RWPE1 (cell line): Measurements from ENCODE around the gene TCF7L1.

Experiments used
- CTCF ChIA-PET: fragments of 350-600 bp; sonication (Branson Sonifier 250); formaldehyde crosslinking; extraction: SDS; loops from one replicate; lab custom pipeline; 2021; lab: Yijun Ruan, JAX
- POLR2A ChIA-PET: fragments of 400-600 bp; formaldehyde crosslinking; extraction: SDS; loops from one replicate; lab custom pipeline; 2020; ENCODE audit warnings: antibody characterized with exemption; ENCODE audit not compliant: low non-redundant PET; lab: Yijun Ruan, JAX
- DNase-seq: peaks from one replicate; pipeline ENCODE4 v3.0.0; 2012; ENCODE audit warnings: low spot score
- H3K27ac ChIP-seq: fragments of 450-650 bp; 2 replicates; pipeline ENCODE4 v1.5.1; 2017
- CTCF ChIP-seq: fragments of 450-650 bp; conservative IDR thresholded peaks from 2 replicates; pipeline ENCODE4 v1.5.1; 2017; ENCODE audit warnings: low read depth, mild to moderate bottlenecking

TCF7L1 gene

GRCh38 chr2:85134896-85135659, 1.9 kb downstream of the TCF7L1 start:
- CTCF ChIA-PET: interaction anchor here (0.6 kb wide), 1 partner anchor 151 kb away, joined by 3 read pairs; no protein-coding TSS in a partner anchor
- no peak for DNase-seq
- H3K27ac ChIP-seq: peak overlapping the region; percentile 83
- no peak for TF ChIP-seq CTCF
- POLR2A ChIA-PET: no interaction called here

- no peak for DNase-seq
- CTCF ChIA-PET: interaction anchor here (0.6 kb wide), 1 partner anchor 150 kb away, joined by 3 read pairs; no protein-coding TSS in a partner anchor
- no peak for TF ChIP-seq CTCF
- POLR2A ChIA-PET: no interaction called here
- H3K27ac ChIP-seq: peak overlapping the region; percentile 83
Measured at GRCh38 chr2:85135660-85135914, 2.4 kb downstream of the TCF7L1 start.

GRCh38 chr2:85137156-85137555, 4.0 kb downstream of the TCF7L1 start:
- CTCF ChIA-PET: no interaction called here
- no peak for TF ChIP-seq CTCF
- POLR2A ChIA-PET: no interaction called here

GRCh38 chr2:85143463-85144082, 10.4 kb downstream of the TCF7L1 start:
- POLR2A ChIA-PET: no interaction called here
- no peak for TF ChIP-seq CTCF
- CTCF ChIA-PET: interaction anchor here (0.6 kb wide), 1 partner anchor 97 kb away, joined by 3 read pairs; no protein-coding TSS in a partner anchor
- no peak for DNase-seq
- H3K27ac ChIP-seq: no peak overlapping the region

More at GRCh38 chr2:85137156-85137555, 4.0 kb downstream of the TCF7L1 start:
- H3K27ac ChIP-seq: peak overlapping the region; percentile 28
- no peak for DNase-seq

- ChIA-PET CTCF (no interaction called here), POLR2A (no interaction called here)
- DNase-seq: no peak
- no peak overlapping the region for H3K27ac ChIP-seq
- TF ChIP-seq CTCF: no peak
Measured at GRCh38 chr2:85145116-85145820, 12.1 kb downstream of the TCF7L1 start.

- TF ChIP-seq CTCF: no peak
- no peak for DNase-seq
- ChIA-PET CTCF (no interaction called here), POLR2A (no interaction called here)
- H3K27ac ChIP-seq: no peak overlapping the region
Measured at GRCh38 chr2:85148190-85148589, 15.0 kb downstream of the TCF7L1 start.
